Stomach smooth muscle (tissue), 2 donors: ENCODE results near the gene KRTAP16-1.

ENCODE experiments used
- H3K27ac ChIP-seq: one replicate; pipeline ENCODE4 v1.7.0; 2013; ENCODE audit warnings: mild to moderate bottlenecking, low read length, inconsistent platforms
- H3K27me3 ChIP-seq, 2 donors: one replicate each; pipeline ENCODE4 v1.7.0; 2013; ENCODE audit warnings: low read length in 2 of 2; ENCODE audit not compliant: insufficient read depth in 2 of 2, control insufficient read depth in 1 of 2
- H3K36me3 ChIP-seq, 2 donors: one replicate each; pipeline ENCODE4 v1.7.0; 2013; ENCODE audit warnings: low read length in 2 of 2; ENCODE audit not compliant: control insufficient read depth in 2 of 2, insufficient read depth in 2 of 2
- H3K4me1 ChIP-seq: one replicate; pipeline ENCODE4 v1.7.0; 2013; ENCODE audit warnings: low read length; ENCODE audit not compliant: control insufficient read depth, insufficient read depth
- H3K4me3 ChIP-seq, 2 donors: one replicate each; pipeline ENCODE4 v1.7.0; 2013; ENCODE audit warnings: low read length in 2 of 2
- H3K9ac ChIP-seq, 2 donors: one replicate each; pipeline ENCODE4 v1.7.0; 2013; ENCODE audit warnings: low read length in 2 of 2, mild to moderate bottlenecking in 1 of 2
- H3K9me3 ChIP-seq, 2 donors: one replicate each; pipeline ENCODE4 v1.7.0; 2013; ENCODE audit warnings: low read length in 2 of 2; ENCODE audit not compliant: control insufficient read depth in 2 of 2
- donor health status: healthy.
- donor health status: Pancreatic carcinoma.

Gene KRTAP16-1

GRCh38 chr17:41315814-41316445 is 6.8 kb upstream of the KRTAP16-1 start:
- Histone ChIP-seq H3K9ac (no peak overlapping the region), H3K36me3 (no peaks in the 10 kb centered on the region), H3K27me3 (peaks cover 0 to 6% of the 10 kb centered on the region in 2 donors), H3K4me1 (no peaks in the 10 kb centered on the region), H3K27ac (no peak overlapping the region), H3K9me3 (no peaks in the 10 kb centered on the region), H3K4me3 (no peak overlapping the region)

- Histone ChIP-seq H3K9me3 (no peaks in the 10 kb centered on the region), H3K27ac (no peak within 1 kb of the TSS), H3K4me3 (no peak within 1 kb of the TSS), H3K4me1 (no peaks in the 10 kb centered on the region), H3K27me3 (peaks cover 0 to 6% of the 10 kb centered on the region in 2 donors), H3K36me3 (no peaks in the 10 kb centered on the region), H3K9ac (no peak within 1 kb of the TSS)
Observed at GRCh38 chr17:41315204-41315794, 6.2 kb upstream of the KRTAP16-1 start, which contains the start of gene KRTAP17-1. Gene KRTAP17-1, minus strand, starts transcription at chr17:41315710. Its CDS starts 60 bp downstream, at chr17:41315650.

- Histone ChIP-seq H3K9me3 (no peaks in the 10 kb centered on the region), H3K4me3 (no peak overlapping the region), H3K27me3 (peaks cover 0 to 16% of the 10 kb centered on the region in 2 donors), H3K36me3 (no peaks in the 10 kb centered on the region), H3K4me1 (no peaks in the 10 kb centered on the region), H3K27ac (no peak overlapping the region), H3K9ac (no peak overlapping the region)
Observed at GRCh38 chr17:41311111-41311510, 2.0 kb upstream of the KRTAP16-1 start.

- Histone ChIP-seq H3K4me3 (no peak overlapping the region), H3K9me3 (no peaks in the 10 kb centered on the region), H3K4me1 (no peaks in the 10 kb centered on the region), H3K27ac (no peak overlapping the region), H3K9ac (no peak overlapping the region), H3K27me3 (peaks cover 0 to 14% of the 10 kb centered on the region in 2 donors), H3K36me3 (no peaks in the 10 kb centered on the region)
Observed at GRCh38 chr17:41308251-41308917, 725 bp downstream of the KRTAP16-1 start.

GRCh38 chr17:41307647-41308046 is 1.5 kb downstream of the KRTAP16-1 start:
- Histone ChIP-seq H3K27ac (no peak overlapping the region), H3K4me3 (no peak overlapping the region), H3K4me1 (no peaks in the 10 kb centered on the region), H3K9ac (no peak overlapping the region), H3K36me3 (no peaks in the 10 kb centered on the region), H3K27me3 (peaks cover 0 to 13% of the 10 kb centered on the region in 2 donors), H3K9me3 (no peaks in the 10 kb centered on the region)

GRCh38 chr17:41304091-41304490 is 5.0 kb downstream of the KRTAP16-1 start:
- Histone ChIP-seq H3K27me3 (peaks cover 0 to 13% of the 10 kb centered on the region in 2 donors), H3K4me3 (no peak overlapping the region), H3K9me3 (peaks cover 5 to 10% of the 10 kb centered on the region in 2 donors), H3K9ac (no peak overlapping the region), H3K4me1 (no peaks in the 10 kb centered on the region), H3K27ac (no peak overlapping the region), H3K36me3 (no peaks in the 10 kb centered on the region)

GRCh38 chr17:41302981-41303380 is 6.1 kb downstream of the KRTAP16-1 start:
- Histone ChIP-seq H3K4me1 (no peaks in the 10 kb centered on the region), H3K27ac (no peak overlapping the region), H3K36me3 (no peaks in the 10 kb centered on the region), H3K27me3 (peaks cover 0 to 7% of the 10 kb centered on the region in 2 donors), H3K9me3 (peaks cover 5 to 10% of the 10 kb centered on the region in 2 donors), H3K9ac (no peak overlapping the region), H3K4me3 (no peak overlapping the region)

- Histone ChIP-seq H3K9ac (no peak within 1 kb of the TSS), H3K36me3 (no peaks in the 10 kb centered on the region), H3K4me1 (no peaks in the 10 kb centered on the region), H3K27me3 (peaks cover 0 to 3% of the 10 kb centered on the region in 2 donors), H3K27ac (no peak within 1 kb of the TSS), H3K9me3 (peaks cover 5 to 10% of the 10 kb centered on the region in 2 donors), H3K4me3 (no peak within 1 kb of the TSS)
Observed at GRCh38 chr17:41301916-41302901, 6.9 kb downstream of the KRTAP16-1 start, which contains the start of gene KRTAP29-1. Gene KRTAP29-1, minus strand, starts transcription at chr17:41302851. Its CDS starts 0 bp downstream, at chr17:41302851.

GRCh38 chr17:41301204-41301790 is 7.8 kb downstream of the KRTAP16-1 start:
- Histone ChIP-seq H3K9me3 (peaks cover 5 to 10% of the 10 kb centered on the region in 2 donors), H3K9ac (no peak overlapping the region), H3K27ac (no peak overlapping the region), H3K27me3 (peaks cover 0 to 3% of the 10 kb centered on the region in 2 donors), H3K36me3 (no peaks in the 10 kb centered on the region), H3K4me3 (no peak overlapping the region), H3K4me1 (no peaks in the 10 kb centered on the region)
